SU-DHL-6 (cell line): Measurements from ENCODE around the gene ABTB2.

Source experiments
- EZH2phosphoT487 ChIP-seq: fragments of 200-600 bp; sonication (generic), shearing (Covaris generic); conservative IDR thresholded peaks from 2 replicates; pipeline ENCODE4 v1.6.1; 2018; ENCODE audit warnings: mild to moderate bottlenecking, antibody characterized with exemption, low read length, moderate library complexity, mixed read lengths
- TF ChIP-seq, protein P1 (sequence below): fragments of 200-600 bp; sonication (generic); IDR thresholded peaks from one replicate; pipeline ENCODE4 v1.5.1; 2017; ENCODE audit warnings: antibody characterized with exemption, mild to moderate bottlenecking, low read length, moderate library complexity; ENCODE audit not compliant: insufficient read depth, poor library complexity, severe bottlenecking

GRCh38 chr11:34104680-34105078, 253.1 kb downstream of the ABTB2 start:
- TF ChIP-seq, protein P1, sequence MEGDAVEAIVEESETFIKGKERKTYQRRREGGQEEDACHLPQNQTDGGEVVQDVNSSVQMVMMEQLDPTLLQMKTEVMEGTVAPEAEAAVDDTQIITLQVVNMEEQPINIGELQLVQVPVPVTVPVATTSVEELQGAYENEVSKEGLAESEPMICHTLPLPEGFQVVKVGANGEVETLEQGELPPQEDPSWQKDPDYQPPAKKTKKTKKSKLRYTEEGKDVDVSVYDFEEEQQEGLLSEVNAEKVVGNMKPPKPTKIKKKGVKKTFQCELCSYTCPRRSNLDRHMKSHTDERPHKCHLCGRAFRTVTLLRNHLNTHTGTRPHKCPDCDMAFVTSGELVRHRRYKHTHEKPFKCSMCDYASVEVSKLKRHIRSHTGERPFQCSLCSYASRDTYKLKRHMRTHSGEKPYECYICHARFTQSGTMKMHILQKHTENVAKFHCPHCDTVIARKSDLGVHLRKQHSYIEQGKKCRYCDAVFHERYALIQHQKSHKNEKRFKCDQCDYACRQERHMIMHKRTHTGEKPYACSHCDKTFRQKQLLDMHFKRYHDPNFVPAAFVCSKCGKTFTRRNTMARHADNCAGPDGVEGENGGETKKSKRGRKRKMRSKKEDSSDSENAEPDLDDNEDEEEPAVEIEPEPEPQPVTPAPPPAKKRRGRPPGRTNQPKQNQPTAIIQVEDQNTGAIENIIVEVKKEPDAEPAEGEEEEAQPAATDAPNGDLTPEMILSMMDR: no peak
- TF ChIP-seq EZH2phosphoT487: no peak
